Measurements from ENCODE around the gene DCC.

DNA sequence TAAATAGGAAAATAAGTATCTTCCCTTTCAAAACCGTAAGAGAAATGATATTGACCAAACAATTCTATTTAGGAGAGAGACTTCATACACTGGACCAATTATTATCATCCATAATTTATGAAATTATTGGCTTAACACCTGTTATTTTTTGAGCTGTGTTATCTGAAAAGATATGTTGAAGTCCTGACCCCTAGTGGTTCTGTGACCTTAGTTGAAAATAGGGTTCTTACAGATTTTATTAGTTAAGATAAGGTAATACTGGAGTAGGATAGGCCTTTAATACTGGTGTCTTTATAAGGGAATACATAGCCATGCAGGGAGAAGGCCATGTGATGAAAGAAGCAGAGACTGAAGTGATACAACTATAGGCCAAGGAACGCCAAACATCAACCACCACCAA is 659.6 kb downstream of the DCC start:
- TF ChIP-seq CTCF (IDR thresholded peaks at IDR 0.05) = no peak
- no peak for TF ChIP-seq POLR2A (IDR thresholded peaks at IDR 0.05)
